ENCODE results near the gene GSG1L.

GSG1L gene

GRCh38 chr16:27841911-27842310, 221.6 kb downstream of the GSG1L start:
- Histone ChIP-seq H3K36me3 (ENCODE audit: control insufficient read depth, insufficient read depth, low read length) (no peaks in the 10 kb centered on the region), H3K27me3 (replicated peaks; ENCODE audit: control insufficient read depth, insufficient read depth, low read length) (no peaks in the 10 kb centered on the region; the same call in none of the 2 replicates), H3K4me3 (replicated peaks; ENCODE audit: low read depth, low read length) (no peak overlapping the region)
- TF ChIP-seq CTCF (IDR thresholded peaks at IDR 0.05; ENCODE audit: insufficient read depth, low read length, poor library complexity, severe bottlenecking) = no peak
- no peak for DNase-seq (ENCODE audit: extremely low read depth, insufficient read length)

DNA sequence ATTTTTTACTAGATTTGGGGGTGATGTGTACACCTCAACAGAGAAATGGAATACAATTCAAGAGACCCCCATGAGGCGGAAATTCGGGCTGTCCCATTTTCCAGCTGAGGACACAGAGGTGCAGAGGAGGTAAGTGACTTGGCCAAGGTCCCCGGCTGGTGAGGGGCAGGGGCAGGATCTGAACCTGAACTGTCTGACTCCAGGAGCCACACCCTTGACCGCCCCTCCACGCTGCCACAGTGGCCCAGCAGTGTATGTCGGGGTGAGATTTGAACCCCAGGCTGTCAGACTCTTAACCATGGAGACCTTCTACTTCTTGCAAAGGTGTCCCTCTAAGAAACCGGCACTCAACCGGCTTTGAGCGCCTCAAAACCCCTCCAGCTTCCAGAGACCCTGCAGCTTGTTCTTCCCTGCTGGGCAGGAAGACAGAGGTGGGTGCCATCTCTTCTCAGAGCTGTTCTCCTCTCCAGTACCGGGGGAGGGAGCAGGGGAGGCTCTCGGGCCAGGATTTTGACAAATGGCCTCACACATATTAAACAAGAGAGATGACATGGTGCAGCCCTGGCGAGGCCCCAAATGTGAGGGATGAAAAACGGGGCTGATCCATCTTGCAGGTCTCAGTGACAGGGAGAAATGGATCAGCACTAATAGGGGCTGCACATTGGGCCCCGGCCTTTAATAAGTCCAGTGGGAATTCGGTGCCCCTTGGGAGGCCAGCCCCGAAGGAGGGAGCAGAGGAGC, 222.3 kb downstream of the GSG1L start:
- H3K4me3 ChIP-seq (replicated peaks; ENCODE audit: low read depth, low read length) = no peak overlapping the region
- no peaks in the 10 kb centered on the region for H3K36me3 ChIP-seq (ENCODE audit: control insufficient read depth, insufficient read depth, low read length)
- H3K27me3 ChIP-seq (replicated peaks; ENCODE audit: control insufficient read depth, insufficient read depth, low read length) = no peaks in the 10 kb centered on the region; the same call in none of the 2 replicates
- no peak for TF ChIP-seq CTCF (IDR thresholded peaks at IDR 0.05; ENCODE audit: insufficient read depth, low read length, poor library complexity, severe bottlenecking)
- no peak for DNase-seq (ENCODE audit: extremely low read depth, insufficient read length)

DNA sequence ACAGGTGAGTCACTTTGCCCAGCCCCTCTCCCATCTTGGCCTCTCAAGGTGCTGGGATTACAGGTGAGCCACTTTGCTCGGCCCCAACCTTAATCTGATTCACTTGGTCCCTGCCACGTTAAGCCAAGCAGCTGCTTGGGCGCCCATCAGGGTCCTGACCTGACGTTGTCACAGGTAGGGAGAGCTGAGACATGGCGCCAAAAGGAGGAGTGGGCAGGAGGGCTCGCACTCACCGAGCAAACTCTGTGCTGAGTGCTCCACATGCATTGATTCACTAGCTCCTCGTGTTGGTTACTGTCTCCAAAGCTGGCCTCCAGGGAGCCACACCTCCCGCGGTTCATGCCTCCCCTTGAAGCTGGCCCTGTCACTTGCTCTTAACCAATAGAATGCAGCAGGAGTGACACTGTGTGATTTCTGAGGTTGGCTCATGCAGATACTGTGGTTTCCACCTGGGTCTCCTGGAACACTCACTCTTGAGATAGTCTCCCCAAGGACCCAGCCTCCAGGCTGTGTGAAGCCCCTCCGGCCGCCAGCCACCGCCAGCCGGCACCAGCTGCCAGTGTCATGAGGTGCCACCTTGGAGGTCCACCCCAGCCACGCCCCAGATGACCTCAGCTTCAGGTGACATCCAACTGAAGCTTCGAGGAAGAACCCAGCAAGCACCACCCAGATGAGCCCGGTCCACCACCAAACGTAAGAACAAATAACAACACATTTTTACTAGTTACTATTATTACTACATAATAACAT, 223.0 kb downstream of the GSG1L start:
- Histone ChIP-seq H3K27me3 (replicated peaks; ENCODE audit: control insufficient read depth, insufficient read depth, low read length) (no peaks in the 10 kb centered on the region; the same call in none of the 2 replicates), H3K36me3 (ENCODE audit: control insufficient read depth, insufficient read depth, low read length) (no peaks in the 10 kb centered on the region), H3K4me3 (replicated peaks; ENCODE audit: low read depth, low read length) (no peak overlapping the region)
- no peak for DNase-seq (ENCODE audit: extremely low read depth, insufficient read length)
- no peak for TF ChIP-seq CTCF (IDR thresholded peaks at IDR 0.05; ENCODE audit: insufficient read depth, low read length, poor library complexity, severe bottlenecking)

DNA sequence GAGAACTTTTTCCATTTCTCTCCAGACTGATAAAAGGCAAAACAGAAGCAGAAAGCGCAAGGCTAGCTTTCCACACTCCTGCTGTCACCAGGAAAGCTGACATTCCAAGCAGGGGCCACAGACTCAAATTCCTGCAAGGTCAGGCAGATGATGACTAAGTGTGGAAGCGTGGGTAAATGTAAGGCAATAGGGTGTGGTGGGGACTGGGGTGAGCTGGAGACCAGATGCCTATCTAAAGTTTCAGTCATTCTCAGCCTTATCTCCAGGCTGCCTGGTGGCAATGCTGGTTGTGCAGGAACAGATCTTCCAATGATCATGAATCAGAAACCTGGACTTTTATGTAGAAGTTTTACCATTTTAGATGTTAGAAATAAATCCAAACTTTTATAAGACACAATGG, 224.1 kb downstream of the GSG1L start:
- H3K36me3 ChIP-seq (ENCODE audit: control insufficient read depth, insufficient read depth, low read length) = no peaks in the 10 kb centered on the region
- H3K27me3 ChIP-seq (replicated peaks; ENCODE audit: control insufficient read depth, insufficient read depth, low read length) = no peaks in the 10 kb centered on the region; the same call in none of the 2 replicates
- H3K4me3 ChIP-seq (replicated peaks; ENCODE audit: low read depth, low read length) = no peak overlapping the region
- DNase-seq (ENCODE audit: extremely low read depth, insufficient read length) = no peak
- TF ChIP-seq CTCF (IDR thresholded peaks at IDR 0.05; ENCODE audit: insufficient read depth, low read length, poor library complexity, severe bottlenecking) = no peak

- Histone ChIP-seq H3K4me3 (replicated peaks; ENCODE audit: low read depth, low read length) (no peak overlapping the region), H3K27me3 (replicated peaks; ENCODE audit: control insufficient read depth, insufficient read depth, low read length) (no peaks in the 10 kb centered on the region; the same call in none of the 2 replicates), H3K36me3 (ENCODE audit: control insufficient read depth, insufficient read depth, low read length) (no peaks in the 10 kb centered on the region)
- TF ChIP-seq CTCF (IDR thresholded peaks at IDR 0.05; ENCODE audit: insufficient read depth, low read length, poor library complexity, severe bottlenecking) = no peak
- DNase-seq (ENCODE audit: extremely low read depth, insufficient read length) = no peak
Measured at GRCh38 chr16:27838536-27839175, 224.9 kb downstream of the GSG1L start.
